ENCODE results near the gene PARP11.

The PARP11 gene

DNA sequence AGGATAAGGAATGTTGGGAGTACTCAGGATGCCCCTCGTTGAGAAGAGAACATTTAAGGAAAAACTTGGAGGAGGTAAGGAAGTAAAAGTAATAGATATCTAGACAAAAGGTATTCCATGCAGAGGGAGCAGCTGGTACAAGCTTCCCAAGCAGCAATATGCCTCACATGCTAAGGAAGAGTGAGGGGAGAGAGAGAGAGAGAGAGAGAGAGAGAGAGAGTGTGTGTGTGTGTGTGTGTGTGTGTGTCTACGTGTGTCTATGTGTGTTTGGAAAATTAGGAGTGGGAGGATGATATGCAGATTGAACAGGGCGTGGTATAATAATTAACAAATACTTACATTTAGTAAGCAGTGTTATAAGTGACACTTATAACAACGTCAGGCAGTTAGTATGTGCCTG lies 9.2 kb upstream of the PARP11 start:
- no peak for TF ChIP-seq CTCF (IDR thresholded peaks at IDR 0.05; ENCODE audit: low read depth, low read length)
- Histone ChIP-seq H3K27ac (no peak overlapping the region), H3K27me3 (ENCODE audit: insufficient read depth, low read depth, severe bottlenecking) (no peaks in the 10 kb centered on the region), H3K9me3 (ENCODE audit: severe bottlenecking) (no peaks in the 10 kb centered on the region), H3K4me3 (ENCODE audit: low read depth, low read length) (no peak overlapping the region), H3K36me3 (no peaks in the 10 kb centered on the region)
- no peak for DNase-seq

DNA sequence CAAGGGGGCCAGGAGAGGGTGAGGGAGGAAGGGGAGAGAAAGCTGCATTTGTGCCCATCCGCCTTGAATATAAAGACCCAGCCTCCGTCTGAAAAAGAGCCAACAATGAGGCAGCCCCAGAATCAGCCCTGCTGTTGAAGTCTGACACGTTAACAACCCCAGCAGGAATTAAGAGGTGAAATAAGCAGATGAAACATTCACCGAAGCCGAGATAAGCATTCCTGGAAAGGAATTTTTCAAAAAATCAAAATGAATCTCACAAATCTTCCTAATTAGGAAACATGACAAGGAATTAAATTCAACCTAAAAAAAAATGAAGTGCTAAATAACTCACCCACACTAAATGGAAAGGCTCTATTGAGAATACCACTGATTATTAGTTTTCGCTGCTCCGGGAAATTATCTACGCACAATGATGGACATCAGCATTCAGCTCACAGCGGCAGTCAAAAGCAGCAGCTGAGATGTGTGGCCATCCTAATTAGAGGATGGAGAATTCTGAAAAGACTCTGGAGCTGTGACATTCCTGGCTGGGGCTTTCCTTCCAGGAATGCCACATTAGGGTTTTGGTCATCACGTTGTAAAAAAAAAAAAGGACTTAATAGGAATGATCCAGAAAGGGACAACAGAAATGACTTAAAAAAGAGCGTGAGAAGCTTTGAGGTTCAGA lies 8.2 kb upstream of the PARP11 start:
- Histone ChIP-seq H3K4me3 (ENCODE audit: low read depth, low read length) (no peak overlapping the region), H3K9me3 (ENCODE audit: severe bottlenecking) (no peaks in the 10 kb centered on the region), H3K27me3 (ENCODE audit: insufficient read depth, low read depth, severe bottlenecking) (no peaks in the 10 kb centered on the region), H3K27ac (no peak overlapping the region), H3K36me3 (no peaks in the 10 kb centered on the region)
- DNase-seq: no peak
- TF ChIP-seq CTCF (IDR thresholded peaks at IDR 0.05; ENCODE audit: low read depth, low read length): no peak

DNA sequence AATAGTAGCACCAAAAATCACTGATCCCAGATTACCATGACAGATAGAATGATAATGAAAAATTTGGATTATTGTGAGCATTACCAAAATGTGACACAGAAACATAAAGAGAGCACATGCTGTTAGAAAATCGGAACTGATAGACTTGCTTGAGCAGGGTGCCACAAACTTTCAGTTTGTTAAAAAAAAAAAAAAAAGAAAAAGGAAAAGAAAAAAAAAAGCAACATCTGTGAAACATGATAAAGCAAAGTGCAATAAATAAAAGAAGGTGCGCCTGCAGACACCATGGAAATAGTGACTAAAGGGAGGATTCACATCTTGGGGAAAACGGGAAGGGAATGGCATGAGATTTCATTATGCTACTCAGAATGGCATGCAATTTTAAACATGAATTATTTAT lies 6.6 kb upstream of the PARP11 start:
- Histone ChIP-seq H3K4me3 (ENCODE audit: low read depth, low read length) (no peak overlapping the region), H3K27ac (no peak overlapping the region), H3K9me3 (ENCODE audit: severe bottlenecking) (no peaks in the 10 kb centered on the region), H3K36me3 (no peaks in the 10 kb centered on the region), H3K27me3 (ENCODE audit: insufficient read depth, low read depth, severe bottlenecking) (no peaks in the 10 kb centered on the region)
- DNase-seq: no peak
- no peak for TF ChIP-seq CTCF (IDR thresholded peaks at IDR 0.05; ENCODE audit: low read depth, low read length)

GRCh38 chr12:3871356-3871755 lies 1.8 kb downstream of the PARP11 start:
- H3K27ac ChIP-seq: no peak overlapping the region
- no peak for TF ChIP-seq CTCF (IDR thresholded peaks at IDR 0.05; ENCODE audit: low read depth, low read length)
- no peak for DNase-seq
- H3K4me3 ChIP-seq (ENCODE audit: low read depth, low read length): no peak overlapping the region
- H3K27me3 ChIP-seq (ENCODE audit: insufficient read depth, low read depth, severe bottlenecking): no peaks in the 10 kb centered on the region
- H3K36me3 ChIP-seq: no peaks in the 10 kb centered on the region
- H3K9me3 ChIP-seq (ENCODE audit: severe bottlenecking): no peaks in the 10 kb centered on the region

DNA sequence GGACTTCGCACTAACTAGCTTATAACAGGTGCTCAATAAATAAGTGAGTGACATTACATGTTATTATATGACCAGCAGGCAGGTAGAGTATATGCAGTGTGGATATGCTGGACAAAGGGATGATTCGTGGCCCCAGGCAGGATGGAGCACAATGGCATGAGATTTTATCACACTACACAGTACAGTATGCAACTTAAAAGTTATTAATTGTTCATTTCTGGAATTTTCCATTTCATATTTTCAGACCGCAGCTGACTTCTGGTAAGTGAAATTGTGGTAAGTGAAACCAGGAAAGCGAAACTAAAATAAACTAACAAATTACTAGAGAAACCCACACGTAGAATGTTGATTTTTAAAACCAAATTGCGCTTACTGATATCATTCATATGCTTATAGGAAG lies 3.3 kb downstream of the PARP11 start:
- no peaks in the 10 kb centered on the region for H3K27me3 ChIP-seq (ENCODE audit: insufficient read depth, low read depth, severe bottlenecking)
- H3K9me3 ChIP-seq (ENCODE audit: severe bottlenecking): no peaks in the 10 kb centered on the region
- no peak for TF ChIP-seq CTCF (IDR thresholded peaks at IDR 0.05; ENCODE audit: low read depth, low read length)
- no peaks in the 10 kb centered on the region for H3K36me3 ChIP-seq
- H3K4me3 ChIP-seq (ENCODE audit: low read depth, low read length): no peak overlapping the region
- H3K27ac ChIP-seq: no peak overlapping the region
- no peak for DNase-seq

GRCh38 chr12:3869433-3869832 lies 3.8 kb downstream of the PARP11 start:
- Histone ChIP-seq H3K4me3 (ENCODE audit: low read depth, low read length) (no peak overlapping the region), H3K36me3 (no peaks in the 10 kb centered on the region), H3K27me3 (ENCODE audit: insufficient read depth, low read depth, severe bottlenecking) (no peaks in the 10 kb centered on the region), H3K27ac (no peak overlapping the region), H3K9me3 (ENCODE audit: severe bottlenecking) (no peaks in the 10 kb centered on the region)
- DNase-seq: no peak
- no peak for TF ChIP-seq CTCF (IDR thresholded peaks at IDR 0.05; ENCODE audit: low read depth, low read length)

Measured in WERI-Rb-1 (cell line).